C1 segment of cervical spinal cord (tissue), 14 donors: Measurements from ENCODE around the gene CNNM4.

Source experiments
- DNase-seq, 14 donors: peaks; one replicate each; lab custom pipeline; 2025; lab: John Stamatoyannopoulos, UW

CNNM4 gene

GRCh38 chr2:96857667-96858372 is 97.1 kb downstream of the CNNM4 start, which contains the start of gene ANKRD39:
ANKRD39 (minus strand) TSS chr2:96858016; CDS start chr2:96857987, 29 bp downstream.
- peak; percentile 57 to 97 (median 94) for DNase-seq

DNA sequence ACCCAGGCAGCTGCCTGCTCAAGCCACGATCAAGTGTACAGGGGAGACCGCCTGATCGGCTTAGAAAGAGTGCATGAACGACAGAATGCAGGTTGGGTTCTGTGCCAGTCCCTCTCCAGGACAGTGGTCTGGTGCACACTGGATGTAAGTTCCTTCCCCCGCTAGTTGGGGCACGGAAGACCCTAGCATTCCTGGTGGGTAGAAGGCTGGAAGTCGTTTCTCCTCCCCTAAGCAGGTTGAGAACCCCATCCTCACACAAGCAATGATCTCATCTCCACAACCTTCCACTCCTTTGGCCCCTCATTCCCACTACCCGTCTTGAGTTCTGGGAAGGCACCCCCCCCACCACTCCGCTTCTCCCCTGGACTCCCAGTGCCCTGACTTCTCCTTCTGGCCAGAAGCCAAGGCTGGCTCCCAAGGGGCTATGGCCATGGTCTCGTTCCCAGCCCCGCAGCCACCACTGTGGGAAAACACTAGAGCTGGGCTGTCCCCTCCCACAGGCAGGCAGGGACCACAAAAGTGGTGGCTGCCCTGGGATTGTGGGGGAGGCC is 98.5 kb downstream of the CNNM4 start:
- DNase-seq, result peak in 6 of 14 donors; percentile 45 to 72 (median 63)

DNA sequence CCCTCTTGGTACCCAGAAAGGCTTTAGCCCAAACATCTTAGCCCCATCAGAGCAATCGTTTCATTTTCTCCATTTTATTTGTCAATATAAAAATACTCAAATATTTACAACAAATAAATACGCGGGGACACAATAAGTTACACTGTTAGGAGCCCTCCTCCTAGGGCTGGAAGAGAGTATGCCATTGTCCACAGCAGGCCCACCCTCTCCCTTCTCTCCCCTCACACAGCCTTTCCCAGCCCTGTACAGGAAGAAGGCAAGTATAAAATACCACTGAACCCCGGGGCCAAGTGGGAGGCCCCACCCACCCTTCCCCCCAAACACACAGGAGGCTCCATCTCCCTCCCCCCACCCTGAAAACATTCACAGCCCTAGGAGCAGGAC is 99.0 kb downstream of the CNNM4 start:
- DNase-seq, result peak in 1 of 14 donors; percentile 32

DNA sequence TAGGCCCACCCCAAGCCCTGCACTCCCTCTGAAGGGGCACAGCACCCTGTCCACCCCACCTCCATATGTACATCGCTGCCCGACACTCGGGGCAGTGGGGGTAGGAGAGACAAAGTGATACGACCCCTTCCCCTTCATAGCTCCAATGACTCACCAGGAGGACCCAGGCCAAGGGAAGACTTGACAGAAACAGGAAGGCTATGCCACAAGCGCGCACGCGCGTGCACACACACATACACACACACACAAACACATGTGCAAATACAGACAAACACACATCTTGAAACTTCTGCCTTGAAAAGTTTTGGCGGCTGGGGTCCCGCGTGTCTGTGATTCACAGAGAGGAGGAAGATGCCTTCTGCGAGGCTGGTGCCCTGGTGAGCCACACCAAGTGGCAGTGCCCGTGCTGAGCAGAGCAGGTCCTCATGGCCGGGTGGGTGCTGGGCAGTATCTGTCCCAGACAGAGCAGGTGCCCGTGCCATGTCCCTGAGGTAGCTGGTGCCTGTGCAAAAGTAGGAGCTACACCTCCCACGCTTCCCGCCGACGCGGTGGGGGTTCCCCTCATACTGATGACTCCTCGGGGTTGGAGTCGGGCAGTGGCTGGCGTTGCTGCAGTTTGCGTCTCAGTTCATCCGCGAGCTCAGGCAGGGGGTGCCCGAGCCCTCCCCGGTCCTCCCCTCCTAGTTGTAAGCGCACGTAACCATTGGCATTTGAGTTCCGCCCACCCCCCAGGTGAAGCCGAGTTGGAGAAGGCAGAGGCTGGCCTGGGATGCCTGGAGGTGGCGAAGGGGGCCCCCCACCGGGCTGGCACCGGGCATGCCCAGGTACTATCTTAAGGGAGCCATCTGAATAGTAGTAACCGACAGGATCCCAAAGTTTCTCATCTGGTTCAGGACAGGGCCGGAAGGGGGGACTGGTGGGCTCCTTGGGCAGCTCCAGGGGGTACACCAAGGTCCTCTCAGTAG is 99.6 kb downstream of the CNNM4 start:
- DNase-seq, result peak in 2 of 14 donors; percentile 44 to 48

GRCh38 chr2:96861074-96861473 is 100.4 kb downstream of the CNNM4 start:
- no peak for DNase-seq
